CD4-positive, alpha-beta T cell treated with Interleukin-6 at 100 ng/mL for 8 hours (primary cell): ENCODE measurements around the gene CSNK1A1L.

Experiments
- DNase-seq: peaks from one replicate; pipeline ENCODE4 v3.0.0-alpha.2; 2020; ENCODE audit warnings: mixed read lengths, low spot score

The CSNK1A1L gene

DNA sequence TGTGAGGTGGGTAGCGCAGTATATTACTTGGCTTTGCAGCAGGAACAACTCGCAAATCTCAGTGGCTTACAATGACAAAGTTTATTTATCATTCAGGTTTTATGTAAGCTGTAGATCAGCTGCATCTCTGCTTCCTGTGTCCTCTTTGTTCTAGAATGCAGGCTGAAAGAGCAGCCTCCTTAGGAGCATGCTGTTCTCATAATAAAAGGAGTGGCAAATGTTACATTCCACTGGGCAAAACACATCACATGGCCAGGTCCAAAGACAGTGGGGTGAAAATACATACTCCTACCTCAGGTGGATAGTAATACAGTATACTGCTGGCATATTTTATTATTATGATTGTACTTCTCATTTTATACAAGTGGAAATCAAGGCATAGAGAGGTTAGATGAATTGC lies 1.2 kb upstream of the CSNK1A1L start:
- DNase-seq = no peak

DNA sequence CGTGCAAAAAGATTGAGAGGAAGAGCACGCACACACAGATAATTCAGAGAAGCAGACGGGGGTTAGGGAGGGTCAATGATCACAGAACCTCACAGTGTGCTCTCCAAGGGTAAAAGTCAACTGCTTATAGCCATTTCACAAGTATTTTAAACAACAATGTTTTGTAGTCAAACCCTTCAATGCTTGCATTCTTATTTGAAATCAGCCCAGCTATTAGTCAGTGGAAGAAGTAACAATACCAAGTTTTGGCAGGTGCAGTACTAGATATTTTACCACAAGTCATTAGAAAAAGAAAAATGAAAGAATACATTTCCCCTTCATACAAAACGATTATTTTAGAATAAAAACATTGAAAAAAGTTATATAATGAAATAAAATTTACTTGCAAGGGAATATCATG lies 2.6 kb downstream of the CSNK1A1L start:
- no peak for DNase-seq

- no peak for DNase-seq
Observed at GRCh38 chr13:37101201-37101600, 4.3 kb downstream of the CSNK1A1L start.

GRCh38 chr13:37100731-37101130 lies 4.7 kb downstream of the CSNK1A1L start:
- DNase-seq = no peak

- no peak for DNase-seq
Observed at GRCh38 chr13:37097076-37097475, 8.4 kb downstream of the CSNK1A1L start.

DNA sequence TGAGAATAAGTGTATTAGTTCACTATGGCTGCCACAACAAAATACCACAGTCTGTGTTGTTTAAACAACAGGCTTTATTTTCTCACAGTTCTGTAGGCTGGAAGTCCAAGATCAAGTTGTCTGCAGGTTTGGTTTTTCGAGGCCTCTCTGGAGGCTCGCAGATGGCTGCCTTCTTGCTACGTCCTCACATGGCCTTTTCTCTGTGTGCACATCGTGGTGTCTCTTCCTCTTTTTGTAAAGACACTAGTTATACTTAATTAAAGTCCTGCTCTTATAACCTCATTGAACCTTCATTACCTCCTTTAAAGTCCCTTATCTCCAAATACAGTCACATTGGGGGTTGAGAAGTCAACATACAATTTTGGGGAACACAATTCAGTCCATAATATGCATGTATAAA lies 10.6 kb downstream of the CSNK1A1L start:
- no peak for DNase-seq

DNA sequence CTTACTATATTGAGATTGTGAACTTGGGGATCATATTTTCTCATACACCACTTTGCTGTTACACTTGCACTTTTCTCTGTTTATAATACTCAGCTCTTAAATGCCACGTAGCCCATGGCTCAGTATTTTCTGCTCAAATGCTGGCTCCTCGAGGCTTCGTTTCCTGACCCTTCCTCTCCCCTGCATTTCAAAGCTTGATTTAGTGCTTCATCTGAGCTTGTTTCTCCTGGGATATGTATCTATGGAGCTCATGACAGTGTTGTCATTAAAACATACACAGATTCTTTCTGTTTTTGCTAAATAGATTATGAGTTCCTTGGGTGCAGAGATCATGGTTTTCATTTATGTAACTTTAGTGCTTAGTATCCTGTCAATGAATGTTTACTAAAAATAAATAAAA lies 11.4 kb downstream of the CSNK1A1L start:
- DNase-seq = no peak

DNA sequence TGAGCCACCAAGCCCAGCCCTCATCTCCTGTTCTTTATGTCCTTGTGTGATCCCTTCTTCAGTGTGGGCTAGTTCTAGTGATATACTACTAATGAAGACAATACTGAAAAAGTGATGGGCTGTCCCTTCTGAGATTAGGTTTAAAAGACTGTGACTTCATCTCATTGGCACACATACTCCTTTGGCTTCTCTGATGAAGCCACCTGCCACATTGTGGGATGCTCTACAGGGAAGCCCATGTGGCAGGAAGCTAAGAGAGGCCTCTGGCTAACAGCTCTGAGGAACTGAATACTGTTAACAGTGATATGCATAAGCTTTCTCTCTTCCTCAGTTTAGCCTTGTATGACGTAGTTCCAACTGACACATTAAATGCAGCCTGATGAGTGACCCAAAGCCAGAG lies 13.6 kb downstream of the CSNK1A1L start:
- DNase-seq = no peak

GRCh38 chr13:37090912-37091311 lies 14.6 kb downstream of the CSNK1A1L start:
- no peak for DNase-seq

DNA sequence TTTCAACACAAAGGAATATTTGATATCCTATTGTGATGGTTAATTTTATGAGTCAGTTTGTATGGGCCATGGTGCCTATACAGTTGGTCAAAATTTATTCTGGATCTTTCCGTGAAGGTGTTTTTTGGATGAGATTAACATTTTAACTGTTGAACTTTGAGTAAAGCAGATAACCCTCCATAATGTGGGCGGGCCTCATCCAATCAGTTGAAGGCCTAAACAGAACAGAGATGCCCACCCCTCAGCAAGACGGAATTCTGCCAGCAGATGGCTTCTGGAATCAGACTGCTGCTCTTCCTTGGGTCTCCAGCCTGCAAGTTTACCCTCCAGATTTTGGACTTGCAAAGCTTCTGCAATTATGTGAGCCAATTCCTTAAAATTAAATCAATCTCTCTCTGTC lies 16.0 kb downstream of the CSNK1A1L start:
- DNase-seq = no peak

DNA sequence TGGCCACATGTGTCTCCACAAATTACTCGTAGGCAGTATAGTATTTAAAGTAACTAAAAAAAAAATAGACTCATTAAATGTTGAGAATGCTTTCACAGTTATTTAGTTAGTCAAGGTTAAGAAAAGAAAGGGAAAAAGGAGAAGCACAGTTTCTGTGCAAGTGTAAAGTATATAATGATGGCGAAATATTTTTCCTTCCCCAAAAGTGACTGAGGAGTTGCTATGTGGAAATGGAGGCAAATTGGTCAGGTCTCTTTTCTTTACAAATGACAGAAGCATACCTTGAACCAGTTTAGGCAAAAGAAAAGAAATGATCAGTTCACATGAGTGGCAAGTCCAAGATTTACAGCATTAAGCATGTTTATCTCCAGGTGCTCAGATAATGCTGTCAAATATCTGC lies 18.0 kb downstream of the CSNK1A1L start:
- no peak for DNase-seq

- DNase-seq = no peak
Observed at GRCh38 chr13:37085606-37086005, 19.9 kb downstream of the CSNK1A1L start.

GRCh38 chr13:37076818-37077217 lies 28.6 kb downstream of the CSNK1A1L start:
- DNase-seq = no peak

- no peak for DNase-seq
Observed at GRCh38 chr13:37075164-37075563, 30.3 kb downstream of the CSNK1A1L start.

DNA sequence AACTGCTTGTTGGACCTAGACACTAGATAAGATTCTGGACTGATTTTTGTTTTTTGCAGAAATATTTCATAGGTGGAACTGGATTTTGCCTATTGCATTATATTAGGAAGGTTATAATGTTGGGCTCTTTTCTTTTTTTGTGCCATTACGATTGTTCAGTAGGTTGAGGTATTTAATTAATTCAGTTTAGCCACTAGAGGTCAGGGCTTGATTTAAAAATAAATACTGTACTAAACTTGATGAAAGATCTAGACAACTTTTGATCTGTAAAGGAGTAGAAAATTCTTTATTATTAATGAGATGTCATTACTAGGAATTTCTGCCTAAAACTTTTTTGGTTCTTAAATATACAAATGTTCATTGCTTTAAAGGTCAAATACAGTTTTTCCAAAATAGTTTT lies 30.8 kb downstream of the CSNK1A1L start:
- no peak for DNase-seq

GRCh38 chr13:37072024-37072423 lies 33.4 kb downstream of the CSNK1A1L start:
- DNase-seq = no peak

DNA sequence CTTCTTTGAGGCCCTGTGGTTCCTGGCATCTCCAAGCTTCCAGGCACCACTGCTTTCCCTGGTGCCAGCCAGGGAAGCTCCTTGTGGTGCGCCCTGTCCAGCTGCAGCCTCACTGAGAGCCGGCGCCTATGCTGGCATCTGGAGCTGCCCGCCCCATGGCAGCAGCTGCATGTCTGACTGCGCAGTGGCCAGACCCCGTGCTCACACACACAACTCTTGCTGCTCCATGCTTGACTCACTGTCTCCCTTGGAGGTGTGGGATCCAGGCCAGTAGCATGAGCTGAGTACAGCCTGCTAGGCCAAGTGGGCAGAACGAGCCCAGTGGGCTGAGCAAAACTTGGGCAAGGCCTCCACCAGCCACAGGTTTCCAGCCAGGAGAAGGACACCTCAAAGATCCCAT lies 34.5 kb downstream of the CSNK1A1L start:
- no peak for DNase-seq

- DNase-seq = no peak
Observed at GRCh38 chr13:37070145-37070695, 35.2 kb downstream of the CSNK1A1L start.

- DNase-seq = no peak
Observed at GRCh38 chr13:37069597-37070103, 35.8 kb downstream of the CSNK1A1L start.

- DNase-seq = no peak
Observed at GRCh38 chr13:37068962-37069361, 36.5 kb downstream of the CSNK1A1L start.

DNA sequence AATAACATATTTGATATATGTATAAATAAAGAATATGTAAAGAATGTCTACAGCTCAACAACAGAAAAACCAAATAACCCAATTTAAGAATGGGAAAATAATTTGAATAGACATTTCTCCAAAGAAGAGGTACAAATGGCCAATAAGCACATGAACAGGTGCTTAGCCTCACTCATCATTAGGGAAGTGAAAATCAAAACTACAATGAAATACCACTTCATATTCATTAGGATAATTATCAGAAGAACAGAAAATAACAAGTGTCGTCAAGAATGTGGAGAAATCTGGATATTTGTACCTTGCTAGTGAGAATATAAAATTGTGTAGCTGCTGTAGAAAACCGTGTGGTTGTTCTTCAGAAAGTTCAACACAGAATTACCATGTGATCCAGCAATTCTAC lies 37.6 kb downstream of the CSNK1A1L start:
- DNase-seq = no peak

DNA sequence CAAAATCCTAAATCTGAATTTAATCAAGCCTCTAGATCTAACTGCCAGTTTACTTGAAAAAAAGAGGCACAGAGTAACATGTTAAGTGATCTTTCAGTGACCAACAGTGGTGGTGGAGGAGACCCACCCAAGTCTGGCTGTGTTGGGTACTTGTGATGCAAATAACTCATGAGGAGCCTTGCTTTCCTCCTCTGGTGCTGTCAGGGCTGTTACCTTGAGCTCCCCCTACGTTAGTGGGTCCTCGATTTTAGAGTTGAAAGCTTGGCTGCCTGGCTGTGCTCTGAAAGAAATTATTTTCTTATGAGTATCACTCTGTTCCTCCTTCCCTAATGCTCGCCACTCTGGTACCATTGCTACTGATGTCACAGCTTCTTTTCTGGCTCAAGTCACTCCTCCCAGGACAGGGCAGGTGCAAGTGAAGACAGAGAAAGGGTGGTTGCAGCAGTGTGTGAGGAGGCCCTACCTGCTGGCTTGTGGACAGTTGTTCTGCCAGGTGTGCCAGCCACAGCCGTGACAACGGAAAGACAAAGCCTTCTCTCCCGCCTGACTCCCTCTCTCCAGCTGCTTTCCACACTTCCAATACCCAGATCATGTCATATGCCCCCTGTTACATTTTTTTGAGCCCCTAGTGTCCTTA lies 39.5 kb downstream of the CSNK1A1L start:
- no peak for DNase-seq

- DNase-seq = no peak
Observed at GRCh38 chr13:37059848-37060192, 45.6 kb downstream of the CSNK1A1L start.
